GM18498 (cell line): Measurements from ENCODE around the gene TSPAN31.

ENCODE experiments used
- ATAC-seq: cut with Tn5 transposase; IDR thresholded peaks from one replicate; pipeline ENCODE4 v1.9.1; 2021; ENCODE audit warnings: mild to moderate bottlenecking, moderate library complexity; ENCODE audit not compliant: unreplicated experiment

TSPAN31 gene

GRCh38 chr12:57735198-57735855 lies 9.5 kb upstream of the TSPAN31 start:
- no peak for ATAC-seq

GRCh38 chr12:57735952-57736740 lies 8.7 kb upstream of the TSPAN31 start:
- ATAC-seq = no peak

- no peak for ATAC-seq
Observed at GRCh38 chr12:57736741-57737466, 7.9 kb upstream of the TSPAN31 start.

- no peak for ATAC-seq
Observed at GRCh38 chr12:57737467-57738460, 7.1 kb upstream of the TSPAN31 start.

- no peak for ATAC-seq
Observed at GRCh38 chr12:57738661-57739237, 6.1 kb upstream of the TSPAN31 start, which contains the start of gene AGAP2. Gene AGAP2 (minus strand): TSS chr12:57738742. CDS start chr12:57738246, 496 bp downstream.

GRCh38 chr12:57739387-57739786 lies 5.5 kb upstream of the TSPAN31 start:
- no peak for ATAC-seq

- no peak for ATAC-seq
Observed at GRCh38 chr12:57739914-57740538, 4.8 kb upstream of the TSPAN31 start.

- ATAC-seq = peak; percentile 54
Observed at GRCh38 chr12:57740656-57741412, 4.0 kb upstream of the TSPAN31 start.

- ATAC-seq = no peak
Observed at GRCh38 chr12:57741413-57741789, 3.4 kb upstream of the TSPAN31 start.

GRCh38 chr12:57741844-57742738 lies 2.7 kb upstream of the TSPAN31 start:
- peak; percentile 57 for ATAC-seq

GRCh38 chr12:57743769-57744168 lies 1.1 kb upstream of the TSPAN31 start:
- no peak for ATAC-seq

GRCh38 chr12:57744194-57744776 lies 554 bp upstream of the TSPAN31 start:
- peak; percentile 46 for ATAC-seq

- ATAC-seq = no peak
Observed at GRCh38 chr12:57745485-57745881, 644 bp downstream of the TSPAN31 start.

- no peak for ATAC-seq
Observed at GRCh38 chr12:57746025-57746424, 1.2 kb downstream of the TSPAN31 start.

GRCh38 chr12:57749061-57749460 lies 4.2 kb downstream of the TSPAN31 start:
- no peak for ATAC-seq

GRCh38 chr12:57750561-57751431 lies 6.0 kb downstream of the TSPAN31 start:
- no peak for ATAC-seq

- ATAC-seq = no peak
Observed at GRCh38 chr12:57751432-57751787, 6.6 kb downstream of the TSPAN31 start.
